Measurements from ENCODE around the gene TMC8.

Gene TMC8

GRCh38 chr17:78117027-78117981 lies 13.3 kb upstream of the TMC8 start:
- Histone ChIP-seq H3K36me3 (ENCODE audit: insufficient read depth, low read length) (no peaks in the 10 kb centered on the region), H3K4me3 (no peak overlapping the region), H3K9me3 (ENCODE audit: low read depth, low read length) (no peaks in the 10 kb centered on the region), H3K9ac (ENCODE audit: insufficient read length) (no peak overlapping the region), H3K27ac (no peak overlapping the region)
- no peak for TF ChIP-seq EZH2 (IDR thresholded peaks at IDR 0.05)
- no peak for TF ChIP-seq FOXP2 (optimal IDR thresholded peaks at IDR 0.05; ENCODE audit: control extremely low read depth, extremely low read length, insufficient read depth)
- peak; percentile 33; the same call in 1 of the 2 replicates for TF ChIP-seq POLR2AphosphoS5 (IDR thresholded peaks at IDR 0.05; ENCODE audit: borderline replicate concordance, low read depth, low read length)
- no peak for DNase-seq (ENCODE audit: low read depth, low spot score)

- TF ChIP-seq EZH2 (IDR thresholded peaks at IDR 0.05) = no peak
- no peak for TF ChIP-seq FOXP2 (optimal IDR thresholded peaks at IDR 0.05; ENCODE audit: control extremely low read depth, extremely low read length, insufficient read depth)
- TF ChIP-seq POLR2AphosphoS5 (IDR thresholded peaks at IDR 0.05; ENCODE audit: borderline replicate concordance, low read depth, low read length) = no peak
- H3K36me3 ChIP-seq (ENCODE audit: insufficient read depth, low read length) = peaks cover 3% of the 10 kb centered on the region; the same call in 1 of the 2 replicates
- no peak for DNase-seq (ENCODE audit: low read depth, low spot score)
- H3K9me3 ChIP-seq (ENCODE audit: low read depth, low read length) = no peaks in the 10 kb centered on the region
- no peak overlapping the region for H3K9ac ChIP-seq (ENCODE audit: insufficient read length)
- H3K4me3 ChIP-seq = no peak overlapping the region
- H3K27ac ChIP-seq = no peak overlapping the region
Measured at GRCh38 chr17:78118801-78119241, 11.8 kb upstream of the TMC8 start.

- peaks cover 3% of the 10 kb centered on the region; the same call in 1 of the 2 replicates for H3K36me3 ChIP-seq (ENCODE audit: insufficient read depth, low read length)
- H3K9me3 ChIP-seq (ENCODE audit: low read depth, low read length) = no peaks in the 10 kb centered on the region
- no peak overlapping the region for H3K9ac ChIP-seq (ENCODE audit: insufficient read length)
- H3K27ac ChIP-seq = no peak overlapping the region
- TF ChIP-seq POLR2AphosphoS5 (IDR thresholded peaks at IDR 0.05; ENCODE audit: borderline replicate concordance, low read depth, low read length) (no peak), FOXP2 (optimal IDR thresholded peaks at IDR 0.05; ENCODE audit: control extremely low read depth, extremely low read length, insufficient read depth) (no peak), EZH2 (IDR thresholded peaks at IDR 0.05) (no peak)
- DNase-seq (ENCODE audit: low read depth, low spot score) = no peak
- no peak overlapping the region for H3K4me3 ChIP-seq
Measured at GRCh38 chr17:78120537-78120936, 10.0 kb upstream of the TMC8 start.

GRCh38 chr17:78120971-78121800 lies 9.4 kb upstream of the TMC8 start:
- DNase-seq (ENCODE audit: low read depth, low spot score) = no peak
- TF ChIP-seq EZH2 (IDR thresholded peaks at IDR 0.05) = no peak
- TF ChIP-seq POLR2AphosphoS5 (IDR thresholded peaks at IDR 0.05; ENCODE audit: borderline replicate concordance, low read depth, low read length) = no peak
- TF ChIP-seq FOXP2 (optimal IDR thresholded peaks at IDR 0.05; ENCODE audit: control extremely low read depth, extremely low read length, insufficient read depth) = no peak
- Histone ChIP-seq H3K4me3 (no peak overlapping the region), H3K36me3 (ENCODE audit: insufficient read depth, low read length) (peaks cover 3% of the 10 kb centered on the region; the same call in 1 of the 2 replicates), H3K9ac (ENCODE audit: insufficient read length) (no peak overlapping the region), H3K27ac (no peak overlapping the region), H3K9me3 (ENCODE audit: low read depth, low read length) (no peaks in the 10 kb centered on the region)

GRCh38 chr17:78121801-78122215 lies 8.8 kb upstream of the TMC8 start:
- DNase-seq (ENCODE audit: low read depth, low spot score) = no peak
- H3K9me3 ChIP-seq (ENCODE audit: low read depth, low read length) = no peaks in the 10 kb centered on the region
- TF ChIP-seq EZH2 (IDR thresholded peaks at IDR 0.05) (no peak), FOXP2 (optimal IDR thresholded peaks at IDR 0.05; ENCODE audit: control extremely low read depth, extremely low read length, insufficient read depth) (no peak), POLR2AphosphoS5 (IDR thresholded peaks at IDR 0.05; ENCODE audit: borderline replicate concordance, low read depth, low read length) (no peak)
- H3K4me3 ChIP-seq = no peak overlapping the region
- H3K9ac ChIP-seq (ENCODE audit: insufficient read length) = no peak overlapping the region
- H3K36me3 ChIP-seq (ENCODE audit: insufficient read depth, low read length) = peaks cover 3% of the 10 kb centered on the region; the same call in 1 of the 2 replicates
- H3K27ac ChIP-seq = no peak overlapping the region

GRCh38 chr17:78122216-78122930 lies 8.2 kb upstream of the TMC8 start:
- H3K36me3 ChIP-seq (ENCODE audit: insufficient read depth, low read length) = peaks cover 3% of the 10 kb centered on the region; the same call in 1 of the 2 replicates
- no peak overlapping the region for H3K9ac ChIP-seq (ENCODE audit: insufficient read length)
- DNase-seq (ENCODE audit: low read depth, low spot score) = no peak
- no peaks in the 10 kb centered on the region for H3K9me3 ChIP-seq (ENCODE audit: low read depth, low read length)
- no peak overlapping the region for H3K4me3 ChIP-seq
- TF ChIP-seq EZH2 (IDR thresholded peaks at IDR 0.05) = no peak
- no peak for TF ChIP-seq POLR2AphosphoS5 (IDR thresholded peaks at IDR 0.05; ENCODE audit: borderline replicate concordance, low read depth, low read length)
- TF ChIP-seq FOXP2 (optimal IDR thresholded peaks at IDR 0.05; ENCODE audit: control extremely low read depth, extremely low read length, insufficient read depth) = no peak
- H3K27ac ChIP-seq = no peak overlapping the region

GRCh38 chr17:78122931-78123249 lies 7.7 kb upstream of the TMC8 start:
- DNase-seq (ENCODE audit: low read depth, low spot score) = no peak
- H3K9ac ChIP-seq (ENCODE audit: insufficient read length) = no peak overlapping the region
- TF ChIP-seq EZH2 (IDR thresholded peaks at IDR 0.05) (no peak), FOXP2 (optimal IDR thresholded peaks at IDR 0.05; ENCODE audit: control extremely low read depth, extremely low read length, insufficient read depth) (no peak), POLR2AphosphoS5 (IDR thresholded peaks at IDR 0.05; ENCODE audit: borderline replicate concordance, low read depth, low read length) (no peak)
- no peak overlapping the region for H3K27ac ChIP-seq
- H3K9me3 ChIP-seq (ENCODE audit: low read depth, low read length) = no peaks in the 10 kb centered on the region
- peaks cover 3% of the 10 kb centered on the region; the same call in 1 of the 2 replicates for H3K36me3 ChIP-seq (ENCODE audit: insufficient read depth, low read length)
- H3K4me3 ChIP-seq = no peak overlapping the region
